ENCODE measurements around the gene KRT72. TPM values are rescaled to one million over a fixed set of nuclear protein-coding genes. Genes with fewer than 3 reads are reported as not detected.

Gene KRT72
- total RNA-seq, 1 donor from 2014 or later = 1.2 TPM

GRCh38 chr12:52630008-52630500, 28.8 kb upstream of the KRT72 start:
- no peak for DNase-seq (ENCODE audit: low spot score)

- DNase-seq (ENCODE audit: low spot score) = no peak
These were observed 28.2 kb upstream of the KRT72 start for GRCh38 chr12:52629281-52630007.

GRCh38 chr12:52628841-52629240, 27.6 kb upstream of the KRT72 start:
- DNase-seq (ENCODE audit: low spot score) = no peak

- no peak for DNase-seq (ENCODE audit: low spot score)
These were observed 26.8 kb upstream of the KRT72 start for GRCh38 chr12:52628111-52628507.

- DNase-seq (ENCODE audit: low spot score) = no peak
These were observed 26.3 kb upstream of the KRT72 start for GRCh38 chr12:52627395-52628110.

GRCh38 chr12:52622349-52622748, 21.1 kb upstream of the KRT72 start:
- DNase-seq (ENCODE audit: low spot score) = no peak

- DNase-seq (ENCODE audit: low spot score) = no peak
These were observed 17.6 kb upstream of the KRT72 start for GRCh38 chr12:52618866-52619265.

- DNase-seq (ENCODE audit: low spot score) = no peak
These were observed 17.0 kb upstream of the KRT72 start, which contains the start of gene KRT73 for GRCh38 chr12:52618216-52618615. KRT73 (minus strand) TSS chr12:52618559; CDS start chr12:52618524, 35 bp downstream.

- DNase-seq (ENCODE audit: low spot score) = no peak
These were observed 16.1 kb upstream of the KRT72 start for GRCh38 chr12:52617403-52617785.

- no peak for DNase-seq (ENCODE audit: low spot score)
These were observed 15.6 kb upstream of the KRT72 start for GRCh38 chr12:52616680-52617402.

- DNase-seq (ENCODE audit: low spot score) = no peak
These were observed 14.6 kb upstream of the KRT72 start for GRCh38 chr12:52615912-52616311.

GRCh38 chr12:52615208-52615868, 14.1 kb upstream of the KRT72 start:
- no peak for DNase-seq (ENCODE audit: low spot score)

- no peak for DNase-seq (ENCODE audit: low spot score)
These were observed 13.3 kb upstream of the KRT72 start for GRCh38 chr12:52614381-52615207.

GRCh38 chr12:52613384-52614030, 12.2 kb upstream of the KRT72 start:
- no peak for DNase-seq (ENCODE audit: low spot score)

GRCh38 chr12:52612431-52613383, 11.4 kb upstream of the KRT72 start:
- no peak for DNase-seq (ENCODE audit: low spot score)

GRCh38 chr12:52611080-52611468, 9.8 kb upstream of the KRT72 start:
- no peak for DNase-seq (ENCODE audit: low spot score)

- no peak for DNase-seq (ENCODE audit: low spot score)
These were observed 7.8 kb upstream of the KRT72 start for GRCh38 chr12:52608826-52609630.

- no peak for DNase-seq (ENCODE audit: low spot score)
These were observed 6.9 kb upstream of the KRT72 start for GRCh38 chr12:52608161-52608560.

Data from umbilical cord (tissue), 2 donors.